OCI-M2 (cell line): ENCODE data around the gene AAMP.
"Not testable (repeated sequence)": the region's sequence is repeated elsewhere in the genome, so short reads cannot be mapped to it uniquely, and the experiment has no call there.

Source experiments
- DNase-seq: peaks from one replicate; lab custom pipeline; 2025; ENCODE audit not compliant: unreplicated experiment; lab: John Stamatoyannopoulos, UW

Gene AAMP

DNA sequence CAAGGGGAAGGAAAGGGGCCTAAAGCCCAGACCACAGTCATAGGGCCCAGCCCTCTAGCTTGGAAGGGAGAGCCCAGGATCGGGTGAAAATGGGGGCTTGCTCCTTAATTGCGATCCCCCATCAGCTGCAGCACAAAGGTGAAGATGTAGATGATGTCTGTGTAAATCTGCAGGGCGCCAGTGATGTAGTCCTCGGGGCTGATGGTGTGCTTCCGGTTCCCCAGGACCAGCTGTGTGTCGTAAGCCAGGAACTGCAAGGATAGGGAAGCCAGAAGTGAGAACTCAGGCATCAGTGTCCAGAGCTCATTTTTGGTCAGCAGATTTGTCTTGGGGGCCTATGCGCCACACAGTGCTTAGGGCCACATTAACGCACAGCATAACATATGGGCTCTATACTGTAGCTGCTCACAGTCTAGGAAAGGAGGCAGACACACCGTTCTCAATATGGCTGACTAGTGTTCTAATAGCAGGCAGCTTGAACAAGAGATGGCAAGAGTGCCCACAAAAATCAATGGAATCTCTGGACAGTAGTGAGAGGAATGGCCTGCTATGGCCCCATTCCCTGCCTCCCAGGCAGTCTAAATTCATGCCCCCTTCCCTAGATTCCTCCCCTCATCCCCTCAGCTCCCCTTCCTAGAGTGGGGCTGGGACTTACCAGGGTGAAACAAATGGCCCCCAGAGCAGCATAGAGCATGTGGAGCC, 5.6 kb upstream of the AAMP start:
- DNase-seq: no peak

DNA sequence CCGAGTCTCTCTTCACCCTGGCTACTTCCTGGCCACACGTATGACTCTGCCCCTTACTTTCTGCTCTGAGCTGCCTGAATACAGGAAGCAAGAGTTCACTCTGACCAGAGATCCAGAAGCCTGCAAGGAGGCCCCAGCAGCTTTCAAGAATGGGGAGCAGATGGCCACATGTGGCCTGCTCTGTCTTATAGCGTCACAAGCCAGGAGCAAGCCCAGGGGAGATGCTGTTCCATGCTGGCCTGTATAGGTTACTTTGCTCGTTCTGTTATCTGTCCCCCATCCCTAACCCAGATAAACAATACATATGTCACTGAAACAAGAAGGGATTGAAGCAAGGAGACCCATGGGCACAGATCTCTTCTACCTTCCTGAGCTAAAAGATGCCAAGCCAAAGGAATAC, 4.6 kb upstream of the AAMP start:
- no peak for DNase-seq

DNA sequence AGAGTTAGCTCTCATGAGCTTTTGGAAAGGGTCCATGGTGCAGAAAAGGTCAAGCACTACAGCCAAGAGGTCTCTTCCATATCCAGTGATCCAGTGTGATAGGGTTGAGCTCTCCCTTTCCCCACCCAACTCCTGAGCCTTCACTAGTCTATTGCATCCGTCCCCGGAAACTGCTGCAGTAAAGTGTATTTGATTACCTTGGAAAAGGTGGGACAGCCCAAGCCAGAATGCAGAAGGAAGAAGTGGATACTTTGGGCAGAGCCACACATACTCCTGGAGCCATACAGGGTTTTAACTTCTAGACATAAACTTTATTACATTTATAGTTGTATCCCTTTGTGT, 3.9 kb upstream of the AAMP start:
- DNase-seq: no peak

DNA sequence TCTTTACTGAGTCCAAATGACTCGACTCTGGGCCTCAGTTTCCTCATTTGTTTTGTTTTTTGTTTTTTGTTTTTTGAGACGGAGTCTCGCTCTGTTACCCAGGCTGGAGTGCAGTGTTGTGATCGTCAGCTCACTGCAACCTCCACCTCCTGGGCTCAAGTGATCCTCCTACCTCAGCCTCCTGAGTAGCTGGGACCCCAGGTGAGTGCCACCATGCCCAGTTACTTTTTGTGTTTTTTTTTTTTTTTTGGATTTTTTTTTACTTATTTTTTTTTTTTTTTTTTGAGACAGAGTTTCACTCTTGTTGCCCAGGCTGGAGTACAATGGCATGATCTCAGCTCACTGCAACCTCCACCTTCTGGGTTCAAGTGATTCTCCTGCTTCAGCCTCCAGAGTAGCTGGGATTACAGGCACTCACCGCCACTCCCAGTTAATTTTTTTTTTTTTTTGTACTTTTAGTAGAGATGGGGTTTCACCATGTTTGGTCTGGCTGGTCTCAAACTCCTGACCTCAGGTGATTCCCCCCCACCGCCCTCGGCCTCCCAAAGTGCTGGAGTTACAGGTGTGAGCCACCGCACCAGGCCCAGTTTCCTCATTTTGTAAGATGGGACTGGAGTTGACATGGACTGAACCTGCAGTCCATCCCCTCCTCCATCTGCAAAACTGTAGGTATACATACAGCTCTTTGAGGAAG, 3.4 kb upstream of the AAMP start:
- DNase-seq: not testable (repeated sequence)

DNA sequence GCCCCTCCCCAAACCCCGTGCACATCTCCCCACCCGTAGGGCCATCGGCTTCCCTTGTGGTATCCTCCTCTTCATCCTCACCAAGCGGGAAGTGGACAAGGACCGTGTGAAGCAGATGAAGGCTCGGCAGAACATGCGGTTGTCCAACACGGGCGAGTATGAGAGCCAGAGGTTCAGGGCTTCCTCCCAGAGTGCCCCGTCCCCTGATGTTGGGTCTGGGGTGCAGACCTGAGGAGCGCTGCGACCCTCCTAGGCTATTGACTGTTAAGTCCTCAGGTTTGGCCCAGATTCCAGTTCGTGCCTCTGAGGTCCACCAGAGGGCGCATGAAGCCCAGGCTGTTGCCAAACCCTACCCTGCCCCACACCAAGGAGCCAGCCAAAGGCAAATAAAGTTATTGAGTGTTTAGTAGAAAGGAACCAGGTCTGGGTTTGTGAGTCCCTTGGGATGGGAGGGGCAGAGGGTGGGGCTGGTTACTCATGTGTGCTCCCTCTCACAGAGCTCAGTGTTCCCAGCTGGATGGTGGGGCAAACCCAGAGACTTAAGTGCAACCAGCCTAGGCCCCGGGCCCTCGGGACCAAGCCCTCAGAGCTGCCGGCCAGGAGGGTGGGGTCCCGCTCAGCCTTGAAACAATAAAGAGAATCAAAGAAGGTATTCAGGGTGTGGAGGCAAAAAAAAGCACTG, 2.7 kb upstream of the AAMP start:
- peak; percentile 54 for DNase-seq

DNA sequence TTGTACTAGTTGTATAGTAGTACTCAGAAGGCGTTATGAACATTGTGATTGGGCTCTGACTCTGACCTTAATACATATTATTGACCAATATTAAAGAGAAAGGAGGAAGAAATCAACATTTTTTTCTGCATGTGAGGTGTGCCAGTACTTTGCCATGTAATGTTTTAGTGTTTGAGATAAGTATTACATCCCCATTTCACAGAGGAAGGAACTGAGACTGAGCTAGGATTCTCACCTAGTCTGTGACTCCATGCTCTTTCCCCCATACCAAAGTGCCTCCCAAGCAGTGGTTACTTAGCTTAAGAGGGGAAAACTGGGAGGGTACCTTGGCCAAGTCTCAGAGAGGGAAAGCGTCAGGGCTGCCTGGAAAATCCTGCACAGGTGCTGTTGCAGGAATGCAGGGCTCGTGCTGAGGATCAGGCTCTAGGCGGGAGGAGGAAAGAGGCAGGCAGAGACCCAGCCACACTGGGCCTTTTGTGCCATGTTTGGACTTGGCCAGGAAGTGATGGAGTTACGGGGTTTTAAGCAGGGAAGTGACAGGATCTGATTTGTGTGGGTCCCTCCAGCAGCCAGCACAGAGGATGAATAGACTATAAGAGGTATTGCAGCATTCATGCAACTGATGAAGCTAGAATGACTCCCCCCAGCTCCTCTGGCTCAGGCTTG, 2.1 kb upstream of the AAMP start:
- no peak for DNase-seq

DNA sequence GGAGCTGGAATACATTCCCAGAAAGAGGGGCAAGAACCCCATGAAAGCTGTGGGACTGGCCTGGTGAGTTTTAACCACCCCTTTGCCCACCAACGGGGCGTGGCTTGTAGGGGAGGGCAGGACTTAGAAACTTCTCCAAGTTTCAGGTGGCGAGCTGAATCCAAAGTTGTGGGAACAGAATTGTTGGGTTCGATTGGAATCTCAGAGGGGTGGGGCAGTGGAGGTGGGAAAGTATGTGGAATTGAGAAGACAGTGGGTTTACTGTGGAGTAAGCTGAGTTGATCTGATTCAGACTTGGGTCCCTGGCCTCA, 1.5 kb upstream of the AAMP start:
- DNase-seq: no peak

DNA sequence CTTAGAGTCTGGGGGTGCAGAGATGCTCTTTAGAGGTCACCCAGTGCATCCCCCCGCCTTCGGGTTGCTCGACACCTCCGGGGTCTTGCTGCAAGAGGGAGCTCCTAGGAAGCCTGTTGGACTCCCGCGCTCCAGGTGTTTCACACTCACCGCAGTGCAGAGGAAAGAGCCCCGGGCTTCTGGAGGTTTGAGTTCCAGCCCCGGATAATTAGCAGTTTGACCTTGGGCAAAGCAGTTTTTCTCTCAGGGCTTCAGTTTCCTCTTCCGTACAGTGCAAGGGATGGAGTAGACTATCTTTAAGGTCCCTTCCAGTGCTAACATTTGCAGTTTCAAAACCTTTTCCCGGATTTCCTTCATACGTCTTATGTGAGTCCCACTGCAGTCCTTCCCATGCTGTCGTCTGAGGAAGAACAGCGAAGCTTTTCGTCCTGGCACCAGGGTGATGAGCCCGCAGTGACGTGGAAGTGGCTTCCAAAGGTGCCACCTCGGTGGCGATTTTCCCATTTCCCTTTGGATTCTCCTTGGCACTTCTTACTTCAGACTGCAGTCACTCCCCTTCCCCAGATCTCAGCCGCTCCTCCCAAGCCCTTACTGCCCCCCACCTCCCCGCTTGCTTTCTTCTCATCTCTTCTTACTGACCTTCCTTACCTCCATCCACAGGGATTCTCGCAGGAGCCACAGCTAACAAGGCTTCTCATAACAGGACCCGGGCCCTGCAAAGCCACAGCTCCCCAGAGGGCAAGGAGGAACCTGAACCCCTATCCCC, 967 bp upstream of the AAMP start:
- DNase-seq: no peak

DNA sequence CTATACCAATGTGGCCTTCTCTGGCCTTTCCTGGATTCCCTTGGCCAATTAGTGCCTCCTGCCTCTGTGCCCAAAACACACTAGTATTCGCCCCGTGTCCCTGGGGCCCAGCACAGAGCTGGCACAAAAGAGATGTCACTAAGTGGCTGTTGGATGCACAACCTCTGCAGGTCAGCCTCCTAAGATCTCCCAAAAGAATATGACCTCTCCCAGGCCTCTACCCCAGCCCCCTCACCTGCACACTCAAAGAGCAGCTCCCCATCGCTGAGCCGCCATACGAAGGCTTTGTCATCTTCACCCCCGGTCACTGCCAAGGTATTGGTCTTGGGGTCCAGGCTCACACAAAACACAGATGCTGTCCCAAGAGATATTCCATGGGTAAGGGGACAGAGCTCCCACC, 2.7 kb downstream of the AAMP start:
- DNase-seq: no peak

DNA sequence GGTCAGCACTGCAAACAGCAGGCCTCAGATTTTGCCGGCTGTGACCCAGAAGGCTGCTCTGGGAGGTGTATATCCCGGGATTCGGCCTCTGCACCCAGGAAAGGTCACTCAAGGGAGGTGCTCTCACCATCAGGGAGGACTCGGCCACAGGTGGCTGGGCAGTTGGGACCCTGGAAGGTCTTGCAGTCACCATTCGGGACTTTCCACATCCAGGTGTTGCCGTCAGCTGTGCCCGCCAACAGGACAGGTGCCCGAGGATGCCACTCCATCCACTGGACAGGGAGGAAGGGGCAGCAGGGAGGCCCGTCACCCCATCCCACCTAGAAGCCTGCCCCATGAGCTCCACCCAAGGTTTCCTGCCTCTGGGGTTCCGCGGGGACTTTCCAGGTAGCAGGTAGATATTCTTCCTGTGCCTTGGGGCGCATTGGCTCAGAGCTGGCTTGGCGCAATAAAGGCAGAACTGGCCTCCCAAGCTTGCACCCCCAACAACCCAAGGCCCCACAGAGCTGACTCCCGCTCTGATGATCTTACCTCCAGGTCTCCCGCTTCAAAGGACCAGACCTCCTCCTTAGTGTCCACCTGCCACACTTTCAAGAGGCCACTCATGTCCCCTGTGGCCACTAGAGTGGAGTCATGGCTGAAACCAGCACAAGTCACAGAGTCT, 3.5 kb downstream of the AAMP start:
- DNase-seq: no peak

DNA sequence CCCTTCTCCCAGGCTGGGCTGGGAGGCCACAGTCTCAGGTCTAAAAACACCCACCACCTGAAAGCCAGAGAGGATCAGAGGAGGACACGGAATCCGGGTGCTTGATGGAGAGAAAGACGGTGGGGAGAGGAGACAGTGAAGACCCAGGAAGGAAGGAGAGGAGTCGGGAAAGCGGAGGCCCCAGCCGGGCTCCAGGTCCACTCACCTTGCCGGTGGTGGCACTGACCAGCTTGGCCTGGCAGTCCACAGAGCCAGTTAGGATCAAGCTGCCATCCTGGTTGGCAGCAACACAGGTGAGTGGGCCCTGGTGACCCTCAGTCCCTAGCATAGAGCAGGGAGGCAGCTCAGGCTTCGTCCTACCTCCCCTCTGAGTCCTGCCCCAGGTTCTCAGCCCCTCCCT, 4.3 kb downstream of the AAMP start:
- DNase-seq: no peak

DNA sequence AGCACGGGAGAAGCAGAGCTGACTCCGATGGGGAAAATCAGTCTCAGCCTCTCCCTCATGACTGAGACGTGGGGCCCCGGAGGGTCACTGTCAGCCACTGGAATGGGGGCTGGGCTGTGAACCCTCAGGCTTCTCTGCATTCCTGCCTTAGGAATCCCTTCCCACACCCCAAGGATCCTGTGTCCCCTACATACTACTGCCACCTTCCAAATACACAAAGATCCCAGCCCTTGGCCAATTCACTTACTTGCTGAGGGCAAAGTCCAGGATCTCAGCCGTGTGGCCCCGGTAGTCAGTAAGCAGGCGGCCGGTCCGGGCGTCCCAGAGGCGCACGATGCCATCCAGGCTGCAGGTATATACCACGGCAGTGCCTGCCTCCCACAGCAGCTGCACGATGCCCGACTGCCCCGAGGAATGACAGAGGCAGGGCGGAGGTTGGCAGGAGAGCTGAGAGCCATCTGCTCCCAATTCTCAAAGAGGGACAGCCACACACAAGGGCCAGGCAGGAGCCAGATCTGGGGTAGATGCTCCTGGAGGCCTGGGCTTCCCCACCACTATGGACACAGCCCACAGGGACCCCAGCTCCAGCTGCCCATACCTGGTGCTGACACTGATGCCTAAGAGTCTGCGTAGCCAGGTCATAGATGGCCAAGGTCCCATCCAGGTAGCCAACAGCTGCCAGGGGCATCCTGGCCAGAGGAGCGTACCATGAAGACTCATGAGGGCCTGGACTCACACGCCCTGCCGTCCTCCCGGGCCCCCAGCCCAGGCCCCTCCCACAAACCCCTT, 5.0 kb downstream of the AAMP start:
- DNase-seq: no peak

DNA sequence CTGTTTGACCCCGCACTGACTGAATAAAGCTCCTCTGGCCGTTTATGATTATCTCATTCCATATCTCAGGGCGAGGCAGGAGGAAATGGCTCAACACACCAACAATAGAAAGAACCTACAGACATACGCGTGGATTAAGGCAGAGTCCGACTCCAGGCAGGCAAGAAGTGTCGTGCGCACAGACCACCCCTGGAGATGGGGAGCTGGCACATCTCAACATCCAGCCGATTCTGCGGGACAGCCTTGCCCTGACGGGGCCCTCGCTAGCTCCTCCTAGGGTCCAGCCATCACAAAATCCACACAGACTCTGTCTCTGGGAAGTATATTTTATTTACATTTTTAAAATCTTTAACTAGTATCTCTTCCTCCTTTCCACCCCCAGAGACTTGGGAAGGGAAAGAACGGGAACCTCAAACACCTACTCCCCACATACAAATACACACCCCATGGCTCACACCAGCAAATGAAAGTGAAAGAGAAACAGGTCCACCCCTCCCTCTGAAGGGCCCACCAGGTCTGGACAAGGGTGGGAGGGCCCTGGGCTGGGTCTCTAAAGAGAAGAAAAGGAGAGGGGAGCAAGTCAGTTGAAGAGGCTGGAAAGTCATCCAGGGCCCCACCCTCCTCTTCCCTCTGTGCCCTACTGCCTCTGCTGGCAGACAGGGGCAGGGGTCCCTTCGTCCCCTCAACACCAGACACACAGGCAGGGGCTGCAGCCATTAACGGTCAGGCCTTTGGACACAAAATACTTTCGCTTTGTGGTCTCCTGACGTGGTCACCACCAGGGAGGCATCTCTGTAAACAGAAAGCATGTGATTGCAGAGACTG, 5.9 kb downstream of the AAMP start:
- DNase-seq: no peak

DNA sequence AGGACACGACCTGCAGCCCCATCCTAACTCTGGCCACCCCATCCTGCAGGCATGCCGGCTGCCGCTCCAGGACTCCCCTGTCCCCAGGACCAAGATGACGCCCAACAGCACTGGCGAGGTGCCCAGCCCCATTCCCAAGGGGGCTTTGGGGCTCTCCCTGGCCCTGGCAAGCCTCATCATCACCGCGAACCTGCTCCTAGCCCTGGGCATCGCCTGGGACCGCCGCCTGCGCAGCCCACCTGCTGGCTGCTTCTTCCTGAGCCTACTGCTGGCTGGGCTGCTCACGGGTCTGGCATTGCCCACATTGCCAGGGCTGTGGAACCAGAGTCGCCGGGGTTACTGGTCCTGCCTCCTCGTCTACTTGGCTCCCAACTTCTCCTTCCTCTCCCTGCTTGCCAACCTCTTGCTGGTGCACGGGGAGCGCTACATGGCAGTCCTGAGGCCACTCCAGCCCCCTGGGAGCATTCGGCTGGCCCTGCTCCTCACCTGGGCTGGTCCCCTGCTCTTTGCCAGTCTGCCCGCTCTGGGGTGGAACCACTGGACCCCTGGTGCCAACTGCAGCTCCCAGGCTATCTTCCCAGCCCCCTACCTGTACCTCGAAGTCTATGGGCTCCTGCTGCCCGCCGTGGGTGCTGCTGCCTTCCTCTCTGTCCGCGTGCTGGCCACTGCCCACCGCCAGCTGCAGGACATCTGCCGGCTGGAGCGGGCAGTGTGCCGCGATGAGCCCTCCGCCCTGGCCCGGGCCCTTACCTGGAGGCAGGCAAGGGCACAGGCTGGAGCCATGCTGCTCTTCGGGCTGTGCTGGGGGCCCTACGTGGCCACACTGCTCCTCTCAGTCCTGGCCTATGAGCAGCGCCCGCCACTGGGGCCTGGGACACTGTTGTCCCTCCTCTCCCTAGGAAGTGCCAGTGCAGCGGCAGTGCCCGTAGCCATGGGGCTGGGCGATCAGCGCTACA, 7.0 kb downstream of the AAMP start:
- no peak for DNase-seq

DNA sequence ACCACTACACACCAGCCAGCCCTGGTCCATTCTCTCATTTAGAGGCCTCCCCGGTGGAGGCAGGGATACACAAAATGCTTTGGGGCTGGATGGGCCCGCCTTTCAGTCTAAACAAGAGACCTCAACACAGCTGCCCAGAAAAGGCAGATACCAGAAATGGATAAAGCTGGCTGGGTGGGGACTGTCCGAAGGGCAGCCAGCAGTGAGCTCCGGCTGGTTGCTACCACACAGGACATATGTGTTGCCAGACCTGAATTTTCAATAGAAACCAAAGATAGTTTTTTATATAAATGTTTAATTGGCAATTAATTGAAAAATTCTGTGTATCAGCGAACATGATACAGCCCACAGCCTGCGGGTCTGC, 7.7 kb downstream of the AAMP start:
- DNase-seq: no peak

DNA sequence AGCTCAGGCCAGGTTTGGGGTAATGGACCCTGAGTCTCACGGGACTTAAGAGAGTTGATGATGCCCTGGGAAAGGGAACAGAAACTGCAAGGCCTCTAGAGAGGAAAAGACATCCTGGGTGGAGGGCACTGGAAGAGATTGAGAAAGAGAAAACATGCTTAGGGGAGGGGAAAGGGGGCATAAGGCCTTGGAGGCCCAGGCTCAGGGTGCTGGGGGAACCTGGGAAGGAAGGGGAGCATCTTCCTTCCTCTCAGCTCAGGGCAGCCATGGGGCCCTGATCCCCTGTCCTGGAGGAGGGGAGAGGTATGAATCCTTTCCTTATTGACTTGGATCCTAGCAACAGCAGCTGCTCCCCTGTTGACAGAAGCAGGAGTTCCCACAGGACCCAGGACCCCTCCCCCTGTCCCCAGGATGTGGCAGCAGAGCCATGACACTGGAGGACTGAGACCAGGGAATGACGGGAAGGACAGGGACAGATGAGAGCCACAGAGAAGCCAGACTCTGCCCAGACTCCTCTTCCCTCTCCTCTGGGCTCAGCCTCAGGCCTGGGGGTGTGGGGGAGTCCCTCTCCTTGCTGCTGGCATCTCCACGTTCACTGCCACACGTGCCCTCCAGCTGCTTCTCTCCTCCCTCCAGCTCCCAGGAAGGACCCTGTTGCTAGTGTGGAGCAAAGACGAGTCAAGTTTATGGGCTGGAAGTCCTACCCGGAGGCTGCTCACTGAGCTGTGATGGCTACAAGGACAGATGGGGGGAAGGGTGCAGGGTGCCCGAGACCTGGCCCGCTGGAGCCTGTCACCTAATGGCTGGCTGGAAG, 8.3 kb downstream of the AAMP start:
- DNase-seq: no peak

DNA sequence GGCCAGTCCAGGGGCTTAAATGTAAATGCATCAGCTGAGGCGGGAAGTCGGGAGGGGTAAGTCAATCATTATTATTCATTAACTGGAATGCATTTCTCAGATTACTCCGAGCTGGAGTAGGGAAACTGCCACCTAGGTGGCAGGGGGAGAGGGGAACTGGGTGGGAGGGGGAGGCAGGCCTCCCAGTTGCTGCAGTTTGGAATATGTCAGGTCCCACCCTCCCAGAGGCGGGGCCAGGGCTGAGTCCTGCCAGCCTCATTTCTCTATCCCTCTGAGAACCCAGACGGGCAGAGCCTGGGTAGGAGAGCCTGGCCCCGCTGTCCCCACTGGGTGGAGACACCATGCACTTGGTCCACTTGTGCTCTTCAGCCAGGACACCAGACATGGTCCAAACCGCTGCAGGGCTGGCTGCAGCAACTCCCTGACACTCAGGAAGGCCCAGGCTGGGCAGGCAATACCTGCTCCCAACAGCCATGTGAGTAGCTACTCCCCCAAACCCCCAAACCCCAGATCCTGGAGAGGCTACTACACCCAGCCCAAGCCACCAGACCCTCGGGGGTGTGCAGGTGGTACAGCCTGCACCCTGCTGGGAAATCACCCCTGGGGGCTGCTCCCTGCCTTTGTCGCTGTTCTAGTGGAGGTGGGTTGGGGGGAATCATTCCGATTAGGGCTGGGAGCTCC, 9.1 kb downstream of the AAMP start, which contains the start of gene GPBAR1:
GPBAR1 (plus strand) TSS at position 274 of the 681 bp plus-strand sequence. CDS start 1,710 bp downstream, outside the sequence.
- no peak for DNase-seq
